Stomach (tissue), 4 donors: ENCODE measurements around the gene CUX1.

Experiments used
- EP300 ChIP-seq: sonication (generic); formaldehyde crosslinking; IDR thresholded peaks from one replicate; pipeline ENCODE4 v1.6.1; 2017; ENCODE audit warnings: antibody characterized with exemption
- POLR2A ChIP-seq, 4 donors: fragments of 450-650 bp; IDR thresholded peaks; one replicate each; pipeline ENCODE4 v1.6.1; 2016; ENCODE audit warnings: antibody characterized with exemption in 4 of 4, control low read depth in 2 of 4, mild to moderate bottlenecking in 1 of 4, moderate library complexity in 1 of 4
- TF ChIP-seq, protein P1 (sequence below), 7 experiments: fragments of 450-650 bp in 4 of 7; fragments of 200-600 bp in 3 of 7; sonication (generic) in 3 of 7; IDR thresholded peaks; one replicate each; pipeline ENCODE4 v1.5.1; 2016 to 2019; ENCODE audit warnings: antibody characterized with exemption in 7 of 7, control low read depth in 2 of 7, mild to moderate bottlenecking in 1 of 7

- TF ChIP-seq POLR2A (IDR thresholded peaks at IDR 0.05) (no peak), EP300 (no peak)
- TF ChIP-seq, protein P1, sequence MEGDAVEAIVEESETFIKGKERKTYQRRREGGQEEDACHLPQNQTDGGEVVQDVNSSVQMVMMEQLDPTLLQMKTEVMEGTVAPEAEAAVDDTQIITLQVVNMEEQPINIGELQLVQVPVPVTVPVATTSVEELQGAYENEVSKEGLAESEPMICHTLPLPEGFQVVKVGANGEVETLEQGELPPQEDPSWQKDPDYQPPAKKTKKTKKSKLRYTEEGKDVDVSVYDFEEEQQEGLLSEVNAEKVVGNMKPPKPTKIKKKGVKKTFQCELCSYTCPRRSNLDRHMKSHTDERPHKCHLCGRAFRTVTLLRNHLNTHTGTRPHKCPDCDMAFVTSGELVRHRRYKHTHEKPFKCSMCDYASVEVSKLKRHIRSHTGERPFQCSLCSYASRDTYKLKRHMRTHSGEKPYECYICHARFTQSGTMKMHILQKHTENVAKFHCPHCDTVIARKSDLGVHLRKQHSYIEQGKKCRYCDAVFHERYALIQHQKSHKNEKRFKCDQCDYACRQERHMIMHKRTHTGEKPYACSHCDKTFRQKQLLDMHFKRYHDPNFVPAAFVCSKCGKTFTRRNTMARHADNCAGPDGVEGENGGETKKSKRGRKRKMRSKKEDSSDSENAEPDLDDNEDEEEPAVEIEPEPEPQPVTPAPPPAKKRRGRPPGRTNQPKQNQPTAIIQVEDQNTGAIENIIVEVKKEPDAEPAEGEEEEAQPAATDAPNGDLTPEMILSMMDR (IDR thresholded peaks at IDR 0.05) = no peak
These were observed 142.4 kb downstream of the CUX1 start for GRCh38 chr7:101959829-101960228.
